CD4-positive, alpha-beta T cell treated with Interleukin-6 at 100 ng/mL for 8 hours (primary cell): ENCODE data around the gene DLGAP1.
"Not testable (repeated sequence)": the region's sequence is repeated elsewhere in the genome, so short reads cannot be mapped to it uniquely, and the experiment has no call there.

ENCODE experiments used
- DNase-seq: peaks from one replicate; pipeline ENCODE4 v3.0.0-alpha.2; 2020; ENCODE audit warnings: mixed read lengths, low spot score

Gene DLGAP1

DNA sequence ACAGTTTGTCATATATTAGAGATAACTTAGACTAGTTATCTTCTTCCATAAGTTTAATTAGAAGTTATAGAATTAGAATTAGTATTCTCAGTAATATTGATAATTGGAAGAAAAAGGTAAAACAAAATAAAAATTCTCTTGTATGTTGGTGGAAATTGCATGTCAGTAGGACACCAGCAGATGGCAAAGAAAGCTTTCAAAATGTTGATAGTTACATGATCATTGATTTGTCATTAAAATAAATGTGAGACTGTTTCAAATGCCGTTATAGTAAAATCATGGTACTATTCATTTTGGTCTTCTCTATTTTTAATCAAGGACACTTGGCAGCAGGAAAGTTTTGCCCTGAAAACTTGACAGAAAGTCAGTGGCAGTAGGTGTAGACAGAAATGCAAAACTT lies 734.9 kb downstream of the DLGAP1 start:
- no peak for DNase-seq

DNA sequence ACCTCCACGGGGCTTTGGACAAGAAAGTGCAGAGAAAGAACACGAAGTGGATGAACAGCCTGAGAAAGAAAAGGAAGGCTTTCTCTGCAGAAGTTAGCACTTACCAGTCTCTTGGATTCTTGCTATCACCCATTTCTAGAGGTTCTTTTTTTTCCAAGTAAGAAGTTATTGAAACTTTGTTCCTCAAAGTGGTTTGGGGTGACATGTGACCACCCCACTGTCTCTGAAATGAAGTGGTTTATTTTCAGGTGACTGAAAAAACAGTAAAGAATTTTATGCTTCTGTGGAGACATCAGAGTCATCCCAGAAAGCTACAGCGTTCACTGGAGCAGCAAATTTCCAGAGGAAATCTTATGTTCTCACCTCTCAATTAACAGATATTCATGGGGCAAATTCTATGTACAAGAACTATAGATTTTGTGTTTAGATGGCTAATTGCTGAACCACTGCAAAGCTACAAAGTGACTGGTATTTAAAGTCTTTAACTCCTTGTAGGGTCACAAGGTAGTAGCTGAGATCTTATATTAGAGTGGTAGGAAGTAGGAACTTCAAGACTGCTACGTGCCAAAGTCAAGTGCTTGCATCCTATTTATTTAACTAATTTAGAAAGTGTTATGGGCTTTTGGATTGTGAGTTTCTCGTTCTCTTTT lies 737.6 kb downstream of the DLGAP1 start:
- no peak for DNase-seq

DNA sequence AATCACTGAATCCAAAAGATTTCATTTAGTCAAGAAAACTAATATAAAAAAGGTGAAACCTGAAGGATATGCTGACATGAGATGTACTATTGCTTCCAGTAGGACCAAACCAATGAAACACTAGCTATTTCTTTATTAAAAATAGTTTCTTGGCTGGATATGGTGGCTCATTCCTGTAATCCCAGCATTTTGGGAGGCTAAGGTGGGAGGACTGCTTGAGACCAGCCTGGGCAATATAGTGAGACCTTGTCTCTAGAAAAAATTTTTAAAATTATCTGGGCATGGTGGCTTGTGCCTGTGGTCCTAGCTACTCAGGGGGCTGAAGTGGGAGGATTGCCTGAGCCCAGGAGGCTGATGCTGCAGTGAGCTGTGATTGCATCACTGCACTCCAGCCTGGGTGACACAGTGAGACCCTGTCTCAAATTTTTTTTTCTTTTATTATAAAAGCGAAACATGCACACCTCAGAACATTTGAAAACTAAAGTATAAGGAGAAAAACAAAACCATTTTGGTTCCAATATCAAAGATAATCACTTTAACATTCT lies 738.9 kb downstream of the DLGAP1 start:
- DNase-seq, result no peak

DNA sequence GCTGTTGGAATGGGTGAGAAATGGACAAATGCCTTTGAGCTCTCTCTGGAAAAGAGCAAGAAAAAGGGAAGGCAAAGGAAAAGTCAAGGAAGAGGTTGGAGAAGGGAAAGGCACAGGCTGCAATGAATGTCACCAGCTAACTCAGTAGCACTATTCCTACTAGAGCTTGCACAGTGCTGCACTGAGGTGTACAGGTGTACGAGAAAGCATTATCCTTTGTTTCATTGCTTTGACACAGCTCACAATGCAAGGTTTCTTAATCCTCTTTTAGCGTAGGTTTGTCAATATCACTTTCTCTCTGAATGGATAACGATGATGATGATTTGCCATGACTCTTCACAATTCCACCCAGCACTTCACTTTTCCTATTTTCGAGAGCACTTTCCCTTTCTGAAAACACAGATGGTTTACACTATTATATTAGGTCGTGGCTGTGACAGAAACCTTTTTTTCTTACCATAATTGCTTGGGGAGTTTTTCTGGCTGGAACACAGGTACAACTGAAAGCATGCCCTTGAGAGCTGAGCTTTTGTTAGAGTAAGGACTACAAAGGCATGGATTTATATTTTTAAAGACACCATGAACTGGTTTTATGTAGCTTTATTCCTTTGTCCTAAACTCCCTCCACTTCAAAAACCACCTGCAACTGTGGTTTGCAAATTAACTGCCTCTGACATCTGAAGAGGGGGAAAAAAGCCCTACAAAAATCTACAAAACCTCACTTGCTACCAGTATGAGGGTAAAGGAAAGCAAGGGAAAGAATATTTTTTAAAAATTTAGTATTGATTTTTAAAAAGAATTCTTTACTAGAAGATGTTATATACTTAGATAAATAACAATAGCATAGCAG lies 739.7 kb downstream of the DLGAP1 start:
- DNase-seq, result no peak

DNA sequence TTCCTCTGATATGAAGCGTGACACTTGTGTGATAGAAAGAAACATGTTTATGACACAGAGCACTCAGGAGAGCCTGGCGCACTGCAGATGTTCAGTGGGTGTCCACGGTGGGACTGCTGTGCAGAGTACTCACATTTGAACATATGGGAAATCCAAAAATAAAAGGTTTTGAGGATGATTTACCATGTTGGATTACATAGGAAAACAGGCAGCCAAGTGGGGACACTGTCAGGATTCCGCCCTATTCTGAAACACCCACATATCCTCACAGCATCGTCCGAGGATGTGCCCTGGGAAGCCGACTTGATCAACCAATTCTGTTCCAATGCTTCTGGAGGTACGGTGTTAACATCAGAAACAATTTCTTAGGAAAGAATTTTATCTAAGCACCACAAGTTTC lies 741.4 kb downstream of the DLGAP1 start:
- no peak for DNase-seq

DNA sequence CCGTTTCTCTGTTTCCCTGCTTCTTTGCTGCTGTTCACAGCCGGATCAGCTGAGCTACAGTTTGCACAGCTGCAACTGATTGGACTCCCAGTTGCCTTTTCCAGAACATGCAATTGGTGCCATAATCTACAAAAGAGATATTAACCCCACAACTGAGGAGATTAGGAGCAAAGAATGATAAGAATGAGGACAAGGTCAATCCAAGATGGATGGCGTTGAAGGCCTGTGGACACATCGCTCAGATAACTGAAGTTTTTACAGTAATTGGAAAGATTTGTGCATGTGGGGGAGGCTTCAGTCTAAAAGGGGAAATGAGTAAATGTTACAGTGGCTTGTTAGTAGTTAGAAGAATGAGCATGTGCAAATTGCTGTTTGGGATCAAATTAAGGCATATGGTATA lies 741.9 kb downstream of the DLGAP1 start:
- DNase-seq, result no peak

DNA sequence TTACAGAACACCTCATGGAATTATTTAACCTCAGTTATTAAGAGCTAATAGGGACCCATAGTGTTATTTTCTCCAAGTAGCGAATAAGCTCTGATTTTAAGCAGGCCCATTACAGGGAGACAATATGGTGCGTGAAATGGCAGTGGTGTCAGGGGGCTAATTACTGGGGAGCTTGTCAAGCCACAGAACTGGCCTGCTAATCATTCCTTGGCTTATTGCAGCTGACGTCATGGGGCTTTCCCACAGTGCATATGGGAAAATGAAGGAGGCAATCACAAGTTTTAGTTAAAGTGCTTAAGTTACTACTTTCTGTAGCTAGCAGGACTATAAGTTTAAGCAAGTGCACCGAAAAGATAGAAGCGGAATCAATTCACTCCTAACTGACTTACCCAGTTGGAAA lies 742.6 kb downstream of the DLGAP1 start:
- DNase-seq, result no peak

DNA sequence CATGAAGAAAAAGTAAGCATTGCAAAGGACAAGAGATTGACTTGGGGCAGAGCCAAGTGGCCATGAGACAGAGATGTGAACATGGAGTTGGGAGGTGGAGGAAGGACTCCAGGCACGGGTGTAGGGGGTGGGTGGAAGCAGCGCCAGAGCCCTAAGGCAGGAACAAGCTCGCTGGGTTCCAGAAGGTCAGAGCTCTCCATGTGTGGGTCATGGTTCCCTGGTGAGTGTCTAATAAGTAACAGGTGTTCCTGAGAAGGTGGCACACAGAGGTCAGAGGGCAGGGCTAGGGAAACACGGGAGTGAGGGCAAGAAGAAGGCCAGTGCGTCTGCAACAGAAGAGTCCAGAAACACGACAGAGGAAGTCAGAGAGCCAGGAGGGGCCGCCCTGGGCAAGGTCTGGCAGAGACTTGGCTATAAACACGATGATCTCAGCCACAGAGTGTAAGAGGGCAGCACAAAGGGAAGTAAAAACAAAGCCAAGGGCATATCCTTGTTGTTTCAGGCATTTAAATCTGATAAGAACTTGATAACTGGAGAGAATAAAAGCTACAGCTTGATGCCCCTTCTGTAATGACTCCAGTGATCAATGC lies 744.3 kb downstream of the DLGAP1 start:
- no peak for DNase-seq

DNA sequence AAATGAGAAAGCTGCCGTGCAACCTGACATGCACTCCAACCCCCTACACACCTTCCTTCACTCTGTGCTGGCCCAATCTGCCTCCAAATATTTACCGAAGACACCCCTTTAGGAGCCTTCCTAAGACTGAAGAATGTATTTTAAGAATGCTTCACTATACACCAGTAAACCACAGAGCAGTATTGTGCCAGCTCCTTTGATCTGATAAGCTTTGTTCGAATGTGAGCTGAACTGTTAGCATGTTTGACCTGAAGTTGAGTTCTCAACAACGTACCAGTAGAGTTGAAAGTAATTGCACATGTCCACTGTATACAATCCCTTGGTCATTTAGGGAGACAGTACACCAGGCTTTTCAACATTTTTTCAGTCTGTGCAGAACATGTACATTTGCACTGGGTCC lies 745.9 kb downstream of the DLGAP1 start:
- no peak for DNase-seq

DNA sequence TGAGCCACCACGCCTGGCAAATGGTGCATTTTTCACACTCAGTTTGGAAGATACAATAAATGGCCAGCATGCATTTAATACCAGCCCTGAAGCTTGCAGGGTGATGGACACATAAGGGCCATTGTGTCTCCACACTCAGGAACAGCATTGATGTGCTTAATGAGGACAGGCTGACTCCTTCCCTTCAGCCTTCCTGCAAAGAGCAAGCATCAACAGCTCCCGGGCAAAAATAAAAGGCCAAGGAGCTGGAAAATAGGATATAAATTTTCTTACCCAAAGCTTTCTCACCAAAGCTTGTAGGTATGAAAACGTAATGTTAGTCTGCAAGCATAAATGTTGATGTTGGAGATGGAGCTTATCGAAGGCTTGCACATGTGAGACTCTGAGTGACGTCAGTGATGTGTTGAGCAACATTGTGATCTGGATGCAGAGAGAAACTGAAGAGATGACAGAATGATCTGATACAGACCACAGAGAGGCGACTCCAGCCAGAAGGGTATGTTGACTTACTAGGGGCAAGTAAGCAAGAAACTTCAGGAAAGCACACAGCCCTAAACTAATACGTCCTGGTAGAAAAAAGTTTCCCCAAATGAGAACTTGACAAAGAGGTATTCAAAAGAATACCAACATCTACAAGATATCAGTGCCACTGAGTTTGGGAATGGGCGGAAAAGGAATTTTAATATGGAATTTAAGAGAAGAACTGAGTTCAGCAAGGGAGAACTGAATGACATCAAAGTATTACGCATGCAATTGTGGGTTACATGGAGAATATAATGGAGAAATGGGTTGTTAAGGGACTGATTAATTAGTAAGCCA lies 748.6 kb downstream of the DLGAP1 start:
- no peak for DNase-seq

DNA sequence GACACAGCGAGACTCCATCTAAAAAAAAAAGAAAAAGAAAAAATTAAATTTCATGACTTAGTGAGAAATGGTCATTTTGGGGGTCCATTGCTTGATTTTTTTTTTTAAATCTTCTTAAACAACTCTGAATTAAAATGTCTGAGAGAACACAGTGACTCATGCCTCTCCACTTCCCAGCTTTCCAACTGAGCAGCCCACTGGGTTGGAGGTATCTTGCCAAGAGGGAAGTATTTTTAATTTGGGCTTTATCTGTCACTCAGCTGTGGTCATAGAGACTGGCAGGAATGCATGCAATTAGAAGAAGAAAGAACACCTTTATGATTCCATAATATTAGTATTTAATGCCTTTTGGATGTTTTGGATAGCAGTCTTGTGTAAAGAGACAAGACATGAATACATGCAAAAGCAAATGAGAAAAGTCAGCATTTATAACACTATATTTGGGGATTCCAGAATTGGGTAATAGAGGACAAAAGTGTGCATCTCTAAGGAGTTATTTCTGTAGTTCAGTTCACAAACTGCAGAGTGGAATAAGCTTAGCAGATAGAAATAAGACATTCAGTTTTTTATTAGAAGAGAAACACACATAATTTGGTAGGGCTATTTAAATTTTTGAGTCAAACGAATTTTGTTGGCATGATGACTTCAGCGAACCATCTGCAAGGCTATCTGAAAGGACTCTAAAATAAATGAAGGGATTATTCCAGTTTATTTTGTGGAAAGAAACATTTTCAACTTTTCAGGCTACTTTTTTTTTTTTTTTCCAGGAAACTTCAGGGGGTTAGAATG lies 750.4 kb downstream of the DLGAP1 start:
- DNase-seq, result no peak

DNA sequence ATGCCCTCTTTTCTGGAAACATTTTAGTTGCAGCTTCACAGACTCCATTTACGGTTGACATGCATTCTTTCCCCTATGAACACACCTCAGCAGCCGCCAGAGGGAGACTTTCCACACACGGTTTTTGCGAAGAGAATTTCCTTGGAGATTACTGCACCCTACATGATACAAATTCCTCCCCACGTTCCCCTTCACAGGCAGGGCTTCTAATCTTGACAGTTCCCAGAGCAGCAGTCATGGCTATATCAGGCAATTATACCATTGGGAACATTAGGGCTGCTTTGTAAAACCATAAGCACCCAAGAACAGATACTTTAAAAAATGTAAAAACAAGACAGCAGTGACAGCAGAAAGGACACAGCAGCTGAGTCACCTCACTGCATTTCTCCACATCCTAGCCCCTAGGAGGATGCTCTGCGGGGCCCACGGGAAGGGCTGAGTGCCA lies 751.4 kb downstream of the DLGAP1 start:
- DNase-seq, result no peak

DNA sequence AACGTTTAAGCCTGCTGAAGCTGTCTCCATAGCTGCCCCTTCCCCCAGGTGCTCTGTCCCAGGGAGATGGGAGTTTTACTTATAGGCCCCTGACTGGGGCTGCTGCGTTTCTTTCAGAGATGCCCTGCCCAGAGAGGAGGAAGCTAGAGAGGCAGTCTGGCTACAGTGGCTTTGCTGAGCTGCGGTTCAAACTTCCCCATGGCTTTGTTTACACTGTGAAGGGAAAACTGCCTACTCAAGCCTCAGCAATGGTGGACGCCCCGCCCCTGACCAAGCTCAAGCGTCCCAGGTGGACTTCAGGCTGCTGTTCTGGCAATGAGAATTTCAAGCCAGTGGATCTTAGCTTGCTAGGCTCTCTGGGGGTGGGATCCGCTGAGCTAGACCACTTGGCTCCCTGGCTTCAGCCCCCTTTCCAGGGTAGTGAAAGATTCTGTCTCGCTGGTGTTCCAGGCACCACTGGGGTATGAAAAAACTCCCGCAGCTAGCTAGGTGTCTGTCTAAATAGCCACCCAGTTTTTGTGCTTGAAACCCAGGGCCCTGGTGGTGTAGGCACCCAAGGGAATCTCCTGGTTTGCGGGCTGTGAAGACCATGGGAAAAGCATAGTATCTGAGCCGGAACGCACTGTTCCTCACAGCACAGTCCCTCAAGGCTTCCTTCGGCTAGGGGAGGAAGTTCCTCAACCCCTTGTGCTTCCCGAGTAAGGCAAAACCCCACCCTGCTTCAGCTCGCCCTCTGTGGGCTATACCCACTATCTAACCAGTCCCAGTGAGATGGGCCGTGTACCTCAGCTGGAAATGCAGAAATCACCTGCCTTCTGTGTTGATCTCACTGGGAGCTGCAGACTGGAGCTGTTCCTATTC lies 755.2 kb downstream of the DLGAP1 start:
- DNase-seq, result not testable (repeated sequence)

DNA sequence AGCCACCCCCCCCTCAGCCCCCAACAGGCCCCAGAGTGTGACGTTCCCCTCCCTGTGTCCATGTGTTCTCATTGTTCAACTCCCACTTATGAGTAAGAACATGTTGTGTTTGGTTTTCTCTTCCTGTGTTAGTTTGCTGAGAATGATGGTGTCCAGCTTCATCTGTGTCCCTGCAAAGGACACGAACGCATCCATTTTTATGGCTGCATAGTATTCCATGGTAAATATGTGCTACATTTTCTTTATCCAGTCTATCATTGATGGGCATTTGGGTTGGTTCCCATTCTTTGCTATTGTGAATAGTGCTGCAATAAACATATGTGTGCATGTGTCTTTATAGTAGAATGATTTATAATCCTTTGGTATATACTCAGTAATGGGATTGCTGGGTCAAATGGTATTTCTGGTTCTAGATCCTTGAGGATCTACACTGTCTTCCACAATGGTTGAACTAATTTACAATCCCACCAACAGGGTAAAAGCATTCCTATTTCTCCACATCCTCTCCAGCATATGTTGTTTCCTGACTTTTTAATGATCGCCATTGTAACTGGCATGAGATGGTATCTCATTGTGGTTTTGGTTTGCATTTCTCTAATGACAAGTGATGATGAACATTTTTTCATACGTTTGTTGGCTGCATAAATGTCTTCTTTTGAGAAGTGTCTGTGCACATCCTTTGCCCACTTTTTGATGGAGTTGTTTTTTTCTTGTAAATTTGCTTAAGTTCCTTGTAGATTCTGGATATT lies 760.9 kb downstream of the DLGAP1 start:
- DNase-seq, result not testable (repeated sequence)

DNA sequence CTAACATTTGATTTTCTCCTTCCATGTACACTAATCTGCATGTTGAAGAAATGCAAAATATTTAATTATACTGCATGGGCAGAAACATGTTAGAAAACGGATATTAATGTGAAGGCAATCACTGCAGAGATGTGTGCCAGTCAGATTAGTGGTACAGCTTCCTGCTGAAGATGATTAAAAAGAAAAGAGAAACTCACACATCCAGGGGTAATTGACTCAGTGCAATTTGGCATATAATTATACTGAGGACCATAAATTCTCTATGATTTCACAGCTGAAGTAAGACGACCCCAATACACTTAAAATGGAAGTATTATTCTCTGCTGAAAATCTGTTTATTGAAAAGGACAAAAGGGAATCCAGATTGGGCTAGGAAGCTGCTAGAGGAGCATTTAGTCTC lies 761.7 kb downstream of the DLGAP1 start:
- DNase-seq, result no peak

DNA sequence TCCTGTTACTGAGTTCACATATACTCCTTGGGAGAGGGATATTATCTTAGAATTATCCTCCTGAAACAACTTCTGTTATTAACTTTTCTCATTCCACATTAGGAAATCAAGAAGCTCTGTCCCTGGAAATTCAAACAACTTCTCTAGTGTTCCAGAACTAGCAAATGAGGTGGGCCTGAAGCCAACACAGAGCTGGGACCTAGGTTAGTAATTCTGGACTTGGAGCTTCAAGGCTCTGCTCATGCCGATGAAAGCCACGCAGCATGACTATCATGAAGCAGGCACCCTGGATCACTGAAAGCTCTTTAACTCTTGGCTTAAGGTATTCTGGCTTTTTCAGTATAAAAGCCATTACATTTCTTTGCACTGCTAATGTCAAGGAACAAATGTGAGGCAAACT lies 762.4 kb downstream of the DLGAP1 start:
- no peak for DNase-seq

DNA sequence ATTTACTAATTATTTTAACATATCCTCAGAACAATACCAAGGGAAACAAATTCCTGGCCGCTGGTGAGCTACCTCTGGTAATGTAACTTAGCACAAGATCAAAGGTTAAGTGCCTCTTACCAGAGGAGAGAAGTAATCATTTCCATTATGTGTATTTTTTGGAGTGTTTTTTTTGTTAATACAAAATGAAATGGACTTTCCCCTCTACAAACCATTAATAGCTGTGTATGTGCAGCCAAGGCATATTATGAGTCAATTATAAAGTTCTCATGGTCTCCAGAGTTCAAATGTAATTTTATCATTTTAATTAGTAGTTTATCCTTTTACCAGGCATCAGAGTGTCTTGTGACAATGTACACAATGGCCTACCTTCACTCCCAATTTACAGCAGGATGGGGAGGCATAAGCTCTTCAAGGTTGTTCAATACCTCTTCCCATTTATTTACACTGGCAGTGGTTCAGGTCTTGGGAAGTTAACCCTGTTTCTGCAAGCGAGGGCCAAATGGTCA lies 762.9 kb downstream of the DLGAP1 start:
- DNase-seq, result no peak

DNA sequence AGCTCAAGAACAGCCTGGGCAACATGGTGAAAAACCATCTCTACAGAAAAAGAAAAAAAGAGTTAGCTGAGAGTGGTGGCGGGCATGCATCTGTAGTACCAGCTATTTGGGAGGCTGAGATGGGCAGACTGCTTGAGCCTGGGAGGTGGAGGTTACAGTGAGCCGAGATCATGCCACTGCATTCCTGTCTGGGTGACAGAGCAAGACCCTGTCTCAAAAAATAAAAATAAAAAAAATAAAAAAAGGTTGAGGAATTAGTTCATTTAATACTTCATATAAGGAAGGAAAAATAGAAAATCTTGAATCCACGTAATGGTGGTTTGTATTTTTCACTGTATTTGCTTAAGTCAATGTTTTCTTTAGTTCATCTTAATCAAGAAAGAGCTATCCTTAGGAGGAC lies 763.4 kb downstream of the DLGAP1 start:
- no peak for DNase-seq

DNA sequence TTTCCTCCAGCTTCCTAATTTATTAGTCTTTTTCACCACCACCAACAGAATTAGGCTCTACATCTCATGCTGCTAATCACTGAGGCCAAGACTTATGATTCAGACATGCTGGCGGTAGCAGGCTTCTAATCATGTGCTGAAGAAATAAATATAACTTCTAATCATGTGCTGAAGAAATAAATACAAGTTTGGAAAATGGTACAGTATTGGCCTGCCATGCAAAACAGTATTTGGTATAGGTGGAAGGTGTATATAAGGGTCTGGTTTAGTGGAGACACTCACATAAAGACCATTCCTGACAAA lies 764.4 kb downstream of the DLGAP1 start:
- DNase-seq, result no peak
